ENCODE results near the gene VPS37C.

DNA sequence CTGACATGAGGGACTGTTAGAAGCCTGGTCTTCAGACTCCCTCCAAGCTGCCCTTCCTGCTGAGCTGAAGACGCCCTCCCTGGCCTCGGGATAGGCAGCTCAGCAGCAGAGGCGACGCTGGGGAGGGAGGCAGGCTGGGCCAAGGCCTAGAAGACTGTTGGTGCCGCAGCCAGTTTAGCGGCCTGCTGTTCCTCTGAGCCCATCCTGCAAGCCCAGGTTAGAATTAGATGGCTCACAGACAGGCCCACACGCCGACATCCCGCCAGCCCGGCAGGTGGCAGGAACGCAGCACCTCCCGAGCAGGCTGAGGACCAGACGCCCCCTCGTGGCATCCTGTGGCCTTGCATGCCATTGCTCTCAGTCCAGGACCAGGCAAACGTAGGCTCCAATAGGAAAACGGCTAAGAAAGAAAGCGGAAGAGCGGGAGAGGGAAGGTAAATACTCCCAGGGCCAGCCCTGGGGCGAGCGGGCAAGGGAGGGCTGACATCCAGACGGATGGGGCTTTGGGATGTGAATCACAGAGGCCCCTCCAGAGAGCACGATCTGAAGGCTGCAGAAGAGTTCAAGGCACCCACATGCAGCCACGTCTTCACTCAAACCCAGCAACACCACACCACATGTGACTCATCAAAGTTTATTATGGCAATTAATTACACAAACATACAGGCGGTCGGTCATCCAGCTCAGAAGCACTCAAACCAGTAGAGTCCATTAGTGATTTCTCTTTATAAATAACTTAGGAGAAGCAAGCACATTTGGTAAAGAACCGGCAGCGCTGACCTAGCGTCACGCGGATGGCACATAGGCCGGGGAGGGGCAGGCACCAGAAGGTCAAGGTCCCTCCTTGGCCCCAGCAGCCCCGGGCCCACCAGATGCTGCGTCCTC lies 31.3 kb downstream of the VPS37C start:
- TF ChIP-seq NAIF1 (CRISPR knock-in tag; IDR thresholded peaks at IDR 0.05; ENCODE audit: borderline replicate concordance) (no peak), EP300 (IDR thresholded peaks at IDR 0.05; ENCODE audit: low read depth in 2 of 2, low read length in 2 of 2) (no peak; a peak in 1 of 4 replicates), EP300 (CRISPR knock-in tag; IDR thresholded peaks at IDR 0.05; ENCODE audit: borderline replicate concordance) (peak; percentile 19; the same call in 1 of the 2 replicates), KDM3A (CRISPR knock-in tag; IDR thresholded peaks at IDR 0.05; ENCODE audit: low read depth) (0 out of 2 replicates have a peak, but pooled peaks have one; percentile 39), ZNF782 (CRISPR knock-in tag; IDR thresholded peaks at IDR 0.05; ENCODE audit: borderline replicate concordance) (no peak), HDAC2 (CRISPR knock-in tag; IDR thresholded peaks at IDR 0.05) (peak; percentile 74; the same call in 1 of the 2 replicates), TARDBP (CRISPR knock-in tag; IDR thresholded peaks at IDR 0.05) (peak; percentile 74; the same call in 1 of the 2 replicates), MZF1 (CRISPR knock-in tag; IDR thresholded peaks at IDR 0.05; ENCODE audit: borderline replicate concordance) (no peak), BRD4 (CRISPR knock-in tag; IDR thresholded peaks at IDR 0.05) (peak; percentile 72; the same call in 1 of the 2 replicates), ZNF678 (CRISPR knock-in tag; IDR thresholded peaks at IDR 0.05) (no peak)
- TF ChIP-seq, protein P1, sequence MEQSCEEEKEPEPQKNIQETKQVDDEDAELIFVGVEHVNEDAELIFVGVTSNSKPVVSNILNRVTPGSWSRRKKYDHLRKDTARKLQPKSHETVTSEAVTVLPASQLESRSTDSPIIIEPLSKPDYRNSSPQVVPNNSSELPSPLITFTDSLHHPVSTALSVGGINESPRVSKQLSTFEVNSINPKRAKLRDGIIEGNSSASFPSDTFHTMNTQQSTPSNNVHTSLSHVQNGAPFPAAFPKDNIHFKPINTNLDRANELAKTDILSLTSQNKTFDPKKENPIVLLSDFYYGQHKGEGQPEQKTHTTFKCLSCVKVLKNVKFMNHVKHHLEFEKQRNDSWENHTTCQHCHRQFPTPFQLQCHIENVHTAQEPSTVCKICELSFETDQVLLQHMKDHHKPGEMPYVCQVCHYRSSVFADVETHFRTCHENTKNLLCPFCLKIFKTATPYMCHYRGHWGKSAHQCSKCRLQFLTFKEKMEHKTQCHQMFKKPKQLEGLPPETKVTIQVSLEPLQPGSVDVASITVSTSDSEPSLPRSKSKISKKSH (CRISPR knock-in tag; IDR thresholded peaks at IDR 0.05; ENCODE audit: borderline replicate concordance): peak; percentile 50; the same call in 1 of the 2 replicates
- TF ChIP-seq, protein P2, sequence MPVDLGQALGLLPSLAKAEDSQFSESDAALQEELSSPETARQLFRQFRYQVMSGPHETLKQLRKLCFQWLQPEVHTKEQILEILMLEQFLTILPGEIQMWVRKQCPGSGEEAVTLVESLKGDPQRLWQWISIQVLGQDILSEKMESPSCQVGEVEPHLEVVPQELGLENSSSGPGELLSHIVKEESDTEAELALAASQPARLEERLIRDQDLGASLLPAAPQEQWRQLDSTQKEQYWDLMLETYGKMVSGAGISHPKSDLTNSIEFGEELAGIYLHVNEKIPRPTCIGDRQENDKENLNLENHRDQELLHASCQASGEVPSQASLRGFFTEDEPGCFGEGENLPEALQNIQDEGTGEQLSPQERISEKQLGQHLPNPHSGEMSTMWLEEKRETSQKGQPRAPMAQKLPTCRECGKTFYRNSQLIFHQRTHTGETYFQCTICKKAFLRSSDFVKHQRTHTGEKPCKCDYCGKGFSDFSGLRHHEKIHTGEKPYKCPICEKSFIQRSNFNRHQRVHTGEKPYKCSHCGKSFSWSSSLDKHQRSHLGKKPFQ (CRISPR knock-in tag; IDR thresholded peaks at IDR 0.05; ENCODE audit: insufficient replicate concordance): no peak
- TF ChIP-seq, protein P3, sequence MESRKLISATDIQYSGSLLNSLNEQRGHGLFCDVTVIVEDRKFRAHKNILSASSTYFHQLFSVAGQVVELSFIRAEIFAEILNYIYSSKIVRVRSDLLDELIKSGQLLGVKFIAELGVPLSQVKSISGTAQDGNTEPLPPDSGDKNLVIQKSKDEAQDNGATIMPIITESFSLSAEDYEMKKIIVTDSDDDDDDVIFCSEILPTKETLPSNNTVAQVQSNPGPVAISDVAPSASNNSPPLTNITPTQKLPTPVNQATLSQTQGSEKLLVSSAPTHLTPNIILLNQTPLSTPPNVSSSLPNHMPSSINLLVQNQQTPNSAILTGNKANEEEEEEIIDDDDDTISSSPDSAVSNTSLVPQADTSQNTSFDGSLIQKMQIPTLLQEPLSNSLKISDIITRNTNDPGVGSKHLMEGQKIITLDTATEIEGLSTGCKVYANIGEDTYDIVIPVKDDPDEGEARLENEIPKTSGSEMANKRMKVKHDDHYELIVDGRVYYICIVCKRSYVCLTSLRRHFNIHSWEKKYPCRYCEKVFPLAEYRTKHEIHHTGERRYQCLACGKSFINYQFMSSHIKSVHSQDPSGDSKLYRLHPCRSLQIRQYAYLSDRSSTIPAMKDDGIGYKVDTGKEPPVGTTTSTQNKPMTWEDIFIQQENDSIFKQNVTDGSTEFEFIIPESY (CRISPR knock-in tag; IDR thresholded peaks at IDR 0.05): peak; percentile 72
- TF ChIP-seq, protein P4, sequence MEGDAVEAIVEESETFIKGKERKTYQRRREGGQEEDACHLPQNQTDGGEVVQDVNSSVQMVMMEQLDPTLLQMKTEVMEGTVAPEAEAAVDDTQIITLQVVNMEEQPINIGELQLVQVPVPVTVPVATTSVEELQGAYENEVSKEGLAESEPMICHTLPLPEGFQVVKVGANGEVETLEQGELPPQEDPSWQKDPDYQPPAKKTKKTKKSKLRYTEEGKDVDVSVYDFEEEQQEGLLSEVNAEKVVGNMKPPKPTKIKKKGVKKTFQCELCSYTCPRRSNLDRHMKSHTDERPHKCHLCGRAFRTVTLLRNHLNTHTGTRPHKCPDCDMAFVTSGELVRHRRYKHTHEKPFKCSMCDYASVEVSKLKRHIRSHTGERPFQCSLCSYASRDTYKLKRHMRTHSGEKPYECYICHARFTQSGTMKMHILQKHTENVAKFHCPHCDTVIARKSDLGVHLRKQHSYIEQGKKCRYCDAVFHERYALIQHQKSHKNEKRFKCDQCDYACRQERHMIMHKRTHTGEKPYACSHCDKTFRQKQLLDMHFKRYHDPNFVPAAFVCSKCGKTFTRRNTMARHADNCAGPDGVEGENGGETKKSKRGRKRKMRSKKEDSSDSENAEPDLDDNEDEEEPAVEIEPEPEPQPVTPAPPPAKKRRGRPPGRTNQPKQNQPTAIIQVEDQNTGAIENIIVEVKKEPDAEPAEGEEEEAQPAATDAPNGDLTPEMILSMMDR (CRISPR knock-in tag; IDR thresholded peaks at IDR 0.05): peak; percentile 100
- TF ChIP-seq, protein P5, sequence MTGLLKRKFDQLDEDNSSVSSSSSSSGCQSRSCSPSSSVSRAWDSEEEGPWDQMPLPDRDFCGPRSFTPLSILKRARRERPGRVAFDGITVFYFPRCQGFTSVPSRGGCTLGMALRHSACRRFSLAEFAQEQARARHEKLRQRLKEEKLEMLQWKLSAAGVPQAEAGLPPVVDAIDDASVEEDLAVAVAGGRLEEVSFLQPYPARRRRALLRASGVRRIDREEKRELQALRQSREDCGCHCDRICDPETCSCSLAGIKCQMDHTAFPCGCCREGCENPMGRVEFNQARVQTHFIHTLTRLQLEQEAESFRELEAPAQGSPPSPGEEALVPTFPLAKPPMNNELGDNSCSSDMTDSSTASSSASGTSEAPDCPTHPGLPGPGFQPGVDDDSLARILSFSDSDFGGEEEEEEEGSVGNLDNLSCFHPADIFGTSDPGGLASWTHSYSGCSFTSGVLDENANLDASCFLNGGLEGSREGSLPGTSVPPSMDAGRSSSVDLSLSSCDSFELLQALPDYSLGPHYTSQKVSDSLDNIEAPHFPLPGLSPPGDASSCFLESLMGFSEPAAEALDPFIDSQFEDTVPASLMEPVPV (CRISPR knock-in tag; IDR thresholded peaks at IDR 0.05): no peak

Data from HepG2 (cell line).